Glutamatergic neuron (in vitro differentiated cells): ENCODE measurements around the gene P2RY11. TPM values are rescaled to one million over a fixed set of nuclear protein-coding genes. Genes with fewer than 3 reads are reported as not detected.

Experiments
- DNase-seq: peaks from one replicate; pipeline ENCODE4 v3.0.0; 2022
- H3K27ac Mint-ChIP-seq: one replicate; pipeline ENCODE4 v1.8.0; 2020; ENCODE audit warnings: mild to moderate bottlenecking, mixed read lengths, inconsistent platforms; ENCODE audit not compliant: unreplicated experiment
- H3K27me3 Mint-ChIP-seq: one replicate; pipeline ENCODE4 v1.8.0; 2020; ENCODE audit warnings: mild to moderate bottlenecking, moderate library complexity, mixed read lengths, inconsistent platforms; ENCODE audit not compliant: unreplicated experiment
- H3K36me3 Mint-ChIP-seq: one replicate; pipeline ENCODE4 v1.8.0; 2020; ENCODE audit warnings: mild to moderate bottlenecking, mixed read lengths, inconsistent platforms; ENCODE audit not compliant: unreplicated experiment
- H3K4me1 Mint-ChIP-seq: one replicate; pipeline ENCODE4 v1.8.0; 2020; ENCODE audit warnings: mild to moderate bottlenecking, low read depth, mixed read lengths, inconsistent platforms; ENCODE audit not compliant: unreplicated experiment
- H3K4me3 Mint-ChIP-seq: one replicate; pipeline ENCODE4 v1.8.0; 2020; ENCODE audit warnings: mild to moderate bottlenecking, mixed read lengths, inconsistent platforms; ENCODE audit not compliant: unreplicated experiment
- H3K9me3 Mint-ChIP-seq: one replicate; pipeline ENCODE4 v1.8.0; 2020; ENCODE audit warnings: mild to moderate bottlenecking, moderate library complexity, mixed read lengths, inconsistent platforms; ENCODE audit not compliant: unreplicated experiment
- total RNA-seq: library from RNA; stranded (reverse); fragmentation: NEBNext Ultra II Directional; extraction: Animal tissue kit (Norgen Biotek cat#: 25700); gene quantifications from one replicate; pipeline ENCODE4 v1.2.1, GENCODE V29; 2021; ENCODE audit not compliant: unreplicated experiment
- TF ChIP-seq, protein P1 (sequence below): fragments of 200-600 bp; sonication (generic); IDR thresholded peaks from one replicate; pipeline ENCODE4 v1.5.0; 2021; ENCODE audit not compliant: partially characterized antibody, unreplicated experiment

P2RY11 gene
- total RNA-seq, 1 donor from 2014 or later = 21.6 TPM

DNA sequence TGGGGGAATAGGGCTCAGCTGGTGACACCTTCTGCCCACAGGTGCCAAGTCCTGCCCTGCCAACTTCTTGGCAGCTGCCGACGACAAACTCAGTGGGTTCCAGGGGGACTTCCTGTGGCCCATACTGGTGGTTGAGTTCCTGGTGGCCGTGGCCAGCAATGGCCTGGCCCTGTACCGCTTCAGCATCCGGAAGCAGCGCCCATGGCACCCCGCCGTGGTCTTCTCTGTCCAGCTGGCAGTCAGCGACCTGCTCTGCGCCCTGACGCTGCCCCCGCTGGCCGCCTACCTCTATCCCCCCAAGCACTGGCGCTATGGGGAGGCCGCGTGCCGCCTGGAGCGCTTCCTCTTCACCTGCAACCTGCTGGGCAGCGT is 2.1 kb downstream of the P2RY11 start:
- Mint-ChIP-seq H3K4me1 (no peaks in the 10 kb centered on the region), H3K4me3 (no peak overlapping the region), H3K36me3 (no peaks in the 10 kb centered on the region), H3K27me3 (no peaks in the 10 kb centered on the region), H3K9me3 (peaks cover 7% of the 10 kb centered on the region), H3K27ac (no peak overlapping the region)
- no peak for DNase-seq
- TF ChIP-seq, protein P1, sequence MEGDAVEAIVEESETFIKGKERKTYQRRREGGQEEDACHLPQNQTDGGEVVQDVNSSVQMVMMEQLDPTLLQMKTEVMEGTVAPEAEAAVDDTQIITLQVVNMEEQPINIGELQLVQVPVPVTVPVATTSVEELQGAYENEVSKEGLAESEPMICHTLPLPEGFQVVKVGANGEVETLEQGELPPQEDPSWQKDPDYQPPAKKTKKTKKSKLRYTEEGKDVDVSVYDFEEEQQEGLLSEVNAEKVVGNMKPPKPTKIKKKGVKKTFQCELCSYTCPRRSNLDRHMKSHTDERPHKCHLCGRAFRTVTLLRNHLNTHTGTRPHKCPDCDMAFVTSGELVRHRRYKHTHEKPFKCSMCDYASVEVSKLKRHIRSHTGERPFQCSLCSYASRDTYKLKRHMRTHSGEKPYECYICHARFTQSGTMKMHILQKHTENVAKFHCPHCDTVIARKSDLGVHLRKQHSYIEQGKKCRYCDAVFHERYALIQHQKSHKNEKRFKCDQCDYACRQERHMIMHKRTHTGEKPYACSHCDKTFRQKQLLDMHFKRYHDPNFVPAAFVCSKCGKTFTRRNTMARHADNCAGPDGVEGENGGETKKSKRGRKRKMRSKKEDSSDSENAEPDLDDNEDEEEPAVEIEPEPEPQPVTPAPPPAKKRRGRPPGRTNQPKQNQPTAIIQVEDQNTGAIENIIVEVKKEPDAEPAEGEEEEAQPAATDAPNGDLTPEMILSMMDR = no peak

DNA sequence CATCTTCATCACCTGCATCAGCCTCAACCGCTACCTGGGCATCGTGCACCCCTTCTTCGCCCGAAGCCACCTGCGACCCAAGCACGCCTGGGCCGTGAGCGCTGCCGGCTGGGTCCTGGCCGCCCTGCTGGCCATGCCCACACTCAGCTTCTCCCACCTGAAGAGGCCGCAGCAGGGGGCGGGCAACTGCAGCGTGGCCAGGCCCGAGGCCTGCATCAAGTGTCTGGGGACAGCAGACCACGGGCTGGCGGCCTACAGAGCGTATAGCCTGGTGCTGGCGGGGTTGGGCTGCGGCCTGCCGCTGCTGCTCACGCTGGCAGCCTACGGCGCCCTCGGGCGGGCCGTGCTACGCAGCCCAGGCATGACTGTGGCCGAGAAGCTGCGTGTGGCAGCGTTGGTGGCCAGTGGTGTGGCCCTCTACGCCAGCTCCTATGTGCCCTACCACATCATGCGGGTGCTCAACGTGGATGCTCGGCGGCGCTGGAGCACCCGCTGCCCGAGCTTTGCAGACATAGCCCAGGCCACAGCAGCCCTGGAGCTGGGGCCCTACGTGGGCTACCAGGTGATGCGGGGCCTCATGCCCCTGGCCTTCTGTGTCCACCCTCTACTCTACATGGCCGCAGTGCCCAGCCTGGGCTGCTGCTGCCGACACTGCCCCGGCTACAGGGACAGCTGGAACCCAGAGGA is 2.6 kb downstream of the P2RY11 start:
- TF ChIP-seq, protein P1 = no peak
- Mint-ChIP-seq H3K36me3 (no peaks in the 10 kb centered on the region), H3K4me1 (peaks cover 3% of the 10 kb centered on the region), H3K9me3 (peaks cover 7% of the 10 kb centered on the region), H3K27ac (no peak overlapping the region), H3K4me3 (no peak overlapping the region), H3K27me3 (no peaks in the 10 kb centered on the region)
- DNase-seq = no peak

DNA sequence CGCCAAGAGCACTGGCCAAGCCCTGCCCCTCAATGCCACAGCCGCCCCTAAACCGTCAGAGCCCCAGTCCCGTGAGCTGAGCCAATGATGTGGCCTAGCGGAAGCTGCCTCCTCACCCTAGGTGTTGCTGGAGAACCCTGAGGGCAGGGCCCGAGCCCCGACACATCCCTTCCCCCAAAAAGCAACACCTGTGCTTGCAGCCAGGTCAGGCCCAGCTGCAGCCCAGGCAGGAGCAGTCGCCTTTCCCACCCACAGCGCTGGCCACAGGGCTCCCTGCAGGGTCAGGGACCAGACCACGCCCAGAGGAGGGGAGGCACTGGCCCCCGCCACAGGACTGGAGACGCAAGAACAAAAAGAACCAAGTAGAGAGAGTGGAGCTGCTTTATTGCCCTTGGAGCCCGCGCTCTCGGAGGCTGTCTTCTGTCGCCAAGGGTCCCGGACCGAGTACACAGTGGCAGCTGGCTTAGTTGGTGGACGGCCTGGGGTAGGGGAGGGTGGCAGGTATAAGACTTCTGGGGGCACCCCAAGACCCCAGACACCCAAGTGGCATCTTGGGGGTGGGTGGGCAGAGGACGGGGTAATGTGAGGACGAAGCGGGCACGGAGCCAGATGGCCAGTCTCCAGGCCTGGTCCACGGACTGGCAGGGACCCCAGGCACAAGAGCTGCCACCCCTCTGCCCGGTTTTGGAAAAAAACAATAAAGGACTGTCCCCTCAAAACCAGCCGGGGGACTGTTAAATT is 3.3 kb downstream of the P2RY11 start:
- TF ChIP-seq, protein P1 = no peak
- no peak overlapping the region for H3K4me3 Mint-ChIP-seq
- no peaks in the 10 kb centered on the region for H3K27me3 Mint-ChIP-seq
- no peaks in the 10 kb centered on the region for H3K36me3 Mint-ChIP-seq
- H3K4me1 Mint-ChIP-seq = peaks cover 3% of the 10 kb centered on the region
- peaks cover 4% of the 10 kb centered on the region for H3K9me3 Mint-ChIP-seq
- no peak overlapping the region for H3K27ac Mint-ChIP-seq
- DNase-seq = no peak

DNA sequence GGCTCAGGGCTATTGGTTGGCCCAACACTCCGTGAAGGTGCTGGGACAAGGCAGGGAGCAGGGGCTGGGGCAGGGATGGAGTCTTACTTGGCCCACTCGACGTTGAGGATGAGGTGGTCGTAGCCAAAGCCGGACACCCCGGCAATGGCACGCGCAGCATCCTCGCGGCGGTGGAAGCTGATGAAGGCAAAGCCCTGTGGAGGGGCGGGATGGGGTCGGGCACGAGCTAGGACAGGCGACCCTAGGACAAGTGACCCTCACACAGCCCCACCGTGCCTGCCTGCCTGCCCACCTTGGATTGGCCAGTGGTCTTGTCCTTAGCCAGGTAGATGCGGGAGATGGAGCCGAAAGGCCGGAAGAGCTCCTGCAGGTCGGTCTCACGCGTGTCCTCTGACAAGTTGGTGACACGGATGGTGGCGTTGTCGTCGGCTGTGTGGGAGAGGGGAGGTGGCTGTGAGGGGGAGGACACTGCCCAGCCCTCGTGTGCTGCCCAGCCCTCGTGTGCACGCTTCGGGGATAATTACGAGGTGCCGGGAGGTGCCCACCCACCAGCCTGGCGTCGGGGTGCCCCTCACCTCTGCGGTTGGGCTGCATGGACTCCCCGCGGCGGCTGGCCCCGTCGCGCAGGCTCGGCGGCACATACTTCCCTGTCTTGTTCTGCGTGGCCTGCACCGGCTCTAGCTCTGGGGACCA is 4.0 kb downstream of the P2RY11 start:
- H3K27ac Mint-ChIP-seq = no peak overlapping the region

More for the DNA sequence above, 4.0 kb downstream of the P2RY11 start:
- H3K36me3 Mint-ChIP-seq = no peaks in the 10 kb centered on the region
- peaks cover 4% of the 10 kb centered on the region for H3K9me3 Mint-ChIP-seq
- no peaks in the 10 kb centered on the region for H3K27me3 Mint-ChIP-seq
- H3K4me3 Mint-ChIP-seq = no peak overlapping the region
- TF ChIP-seq, protein P1 = no peak
- peaks cover 3% of the 10 kb centered on the region for H3K4me1 Mint-ChIP-seq
- no peak for DNase-seq
